ENCODE results near the gene SF3B3.
"Not testable (repeated sequence)": the region's sequence is repeated elsewhere in the genome, so short reads cannot be mapped to it uniquely, and the experiment has no call there.

The SF3B3 gene

GRCh38 chr16:70569752-70570151 is 46.1 kb downstream of the SF3B3 start:
- DNase-seq = no peak

DNA sequence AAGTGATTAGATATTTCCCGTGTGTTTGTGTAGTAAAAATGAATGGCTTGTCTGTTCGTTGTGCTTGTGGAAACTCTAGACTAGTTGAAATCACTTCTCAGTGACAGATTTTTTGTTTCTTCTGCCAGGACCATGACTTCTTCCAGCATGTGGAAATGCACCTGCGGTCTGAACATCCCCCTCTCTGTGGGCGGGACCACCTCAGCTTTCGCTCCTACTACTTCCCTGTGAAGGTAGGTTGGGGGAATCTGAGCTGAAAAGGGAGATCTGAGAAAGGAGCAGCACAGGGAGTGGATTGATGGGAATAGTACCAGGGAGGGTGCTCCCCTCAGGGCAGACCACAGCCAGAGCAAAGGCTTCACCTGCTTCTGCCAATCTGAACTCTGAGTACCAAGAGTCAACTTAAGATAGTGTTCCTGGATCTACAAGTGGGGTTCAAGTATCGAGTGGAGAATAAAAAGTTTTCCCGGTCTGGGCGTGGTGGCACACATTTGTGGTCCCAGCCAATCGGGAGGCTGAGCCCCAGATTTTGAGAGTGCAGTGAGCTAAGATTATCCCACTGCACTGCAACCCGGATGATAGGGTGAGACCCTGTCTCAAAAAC is 47.5 kb downstream of the SF3B3 start:
- DNase-seq = no peak

GRCh38 chr16:70571623-70572022 is 48.0 kb downstream of the SF3B3 start:
- DNase-seq = no peak

DNA sequence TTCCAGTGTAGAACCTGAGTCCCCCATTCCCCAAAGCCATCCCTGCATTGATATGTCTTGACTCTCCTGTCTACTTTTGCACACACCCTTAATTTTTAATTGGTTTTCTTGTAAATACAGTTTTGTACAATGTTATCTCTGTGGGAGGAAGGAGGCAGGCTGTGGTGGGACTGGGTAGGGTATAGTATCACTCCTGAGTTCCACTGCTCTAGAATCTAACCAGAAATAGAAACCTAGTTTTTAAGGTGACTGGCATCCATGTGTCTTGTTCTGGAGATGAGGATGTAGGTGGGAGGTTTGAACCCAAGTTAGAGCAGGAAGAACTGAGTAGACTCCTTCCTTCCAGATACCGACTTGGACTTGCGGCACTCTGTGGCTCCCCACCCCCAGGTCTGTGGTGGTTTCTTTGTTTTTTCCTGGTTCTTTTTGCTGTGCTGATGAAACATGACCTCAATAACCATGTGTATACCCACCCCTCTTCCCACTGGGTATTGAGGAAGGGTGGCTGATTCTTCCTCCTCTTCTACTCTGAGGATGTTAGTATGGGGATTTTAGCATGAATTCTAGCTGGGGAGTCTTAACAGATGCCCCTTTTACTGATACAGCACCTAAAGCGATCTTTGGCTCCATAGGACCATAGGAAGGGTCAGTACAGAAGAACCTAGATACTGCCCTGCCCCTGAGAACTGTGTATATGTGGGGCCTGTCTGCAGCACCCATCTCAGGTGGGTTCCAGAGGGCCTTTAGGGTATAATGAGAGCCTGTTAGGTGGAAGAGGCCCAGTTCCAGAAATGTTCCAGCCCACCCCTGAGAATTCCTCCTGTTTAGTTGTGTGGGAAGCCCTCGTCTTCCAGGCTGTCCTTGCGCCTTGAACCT is 48.7 kb downstream of the SF3B3 start:
- no peak for DNase-seq

- DNase-seq = no peak
Measured at GRCh38 chr16:70572926-70573270, 49.3 kb downstream of the SF3B3 start.

GRCh38 chr16:70573451-70574121 is 50.0 kb downstream of the SF3B3 start:
- no peak for DNase-seq

DNA sequence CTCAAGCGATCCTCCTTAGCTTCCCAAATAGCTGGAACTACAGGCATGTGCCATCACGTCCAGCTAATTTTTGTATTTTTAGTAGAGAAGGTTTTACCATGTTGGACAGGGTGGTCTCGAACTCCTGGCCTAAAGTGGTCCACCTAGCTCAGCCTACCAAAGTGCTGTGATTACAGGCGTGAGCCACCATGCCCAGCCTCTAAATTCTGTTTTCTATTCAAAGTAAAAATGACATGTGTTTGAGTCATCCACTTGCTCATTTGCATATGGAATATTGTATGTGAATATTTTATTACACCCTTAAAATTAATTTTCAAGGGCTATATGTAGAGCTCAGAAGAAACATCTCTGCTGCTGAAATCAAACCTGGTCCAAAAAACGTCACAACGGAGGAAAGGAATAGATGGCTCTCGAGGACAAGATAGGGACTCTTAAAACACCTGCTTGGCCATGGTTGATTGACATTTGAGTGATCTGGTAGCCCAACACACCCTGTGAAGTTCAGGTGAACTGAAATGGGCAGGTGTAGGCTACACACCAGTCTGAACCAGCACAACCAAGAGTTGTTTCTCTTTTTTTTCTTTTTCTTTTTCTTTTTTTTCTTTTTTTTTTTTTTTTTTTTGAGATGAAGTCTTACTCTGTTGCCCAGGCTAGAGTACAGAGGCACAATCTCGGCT is 51.1 kb downstream of the SF3B3 start:
- DNase-seq = no peak

GRCh38 chr16:70575376-70575775 is 51.8 kb downstream of the SF3B3 start:
- DNase-seq = no peak

DNA sequence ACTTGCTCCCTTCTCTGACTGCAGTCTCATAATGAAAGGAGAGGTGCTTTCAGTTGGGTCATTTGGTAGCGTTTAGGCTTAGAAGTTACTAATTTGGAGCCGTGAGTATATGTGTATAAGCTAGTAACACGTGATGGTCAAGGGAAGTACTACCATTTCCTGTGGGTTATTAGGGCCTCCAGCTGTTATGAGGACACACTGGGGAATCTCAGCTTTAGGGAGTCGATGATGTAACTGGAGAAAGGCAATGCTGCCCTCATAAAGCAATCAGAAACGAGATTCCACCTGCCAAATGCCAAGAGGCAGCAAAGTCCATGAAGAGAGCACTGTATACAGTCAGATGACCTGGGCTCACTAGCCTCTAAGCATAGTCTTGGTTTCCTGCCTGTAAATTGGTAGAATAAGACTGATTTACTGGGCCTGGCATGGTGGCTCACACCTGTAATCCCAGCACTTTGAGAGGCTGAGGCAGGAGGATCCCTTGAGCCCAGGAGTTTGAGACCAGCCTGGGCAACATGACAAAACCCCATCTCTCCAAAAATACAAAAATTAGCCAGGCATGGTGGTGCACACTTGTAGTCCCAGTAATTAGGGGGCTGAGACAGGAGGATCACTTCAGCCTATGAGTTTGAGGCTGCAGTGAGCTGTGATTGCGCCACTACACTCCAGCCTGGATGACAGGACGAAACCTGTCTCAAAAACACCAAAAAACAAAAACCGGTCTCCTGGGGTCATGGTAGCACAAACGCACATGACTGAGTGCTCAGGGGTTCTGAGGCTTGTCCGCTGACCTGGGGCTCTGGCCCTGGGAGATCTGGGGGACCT is 53.0 kb downstream of the SF3B3 start:
- peak; percentile 51 for DNase-seq

DNA sequence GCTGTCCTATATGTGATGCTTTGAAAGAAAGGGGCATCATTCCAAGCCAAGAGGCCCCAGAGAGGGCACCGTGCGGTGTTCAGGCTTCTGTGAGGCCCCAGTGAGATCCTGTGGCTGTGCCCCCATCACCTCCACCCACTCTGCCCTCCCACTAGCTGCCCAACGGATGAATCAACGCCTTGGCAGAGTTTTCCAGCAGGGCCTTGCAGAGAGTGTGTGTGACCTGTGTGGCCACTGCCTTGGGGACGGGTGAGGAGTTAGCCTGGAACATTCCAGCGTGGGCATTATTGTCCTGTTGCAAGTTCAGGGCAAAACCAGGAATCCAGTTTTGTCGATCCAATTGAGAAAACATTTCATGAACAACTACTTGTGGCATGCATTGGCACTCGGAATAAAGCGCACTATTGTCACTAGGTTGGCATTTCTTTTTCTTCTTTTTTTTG is 53.7 kb downstream of the SF3B3 start:
- peak; percentile 13 for DNase-seq

DNA sequence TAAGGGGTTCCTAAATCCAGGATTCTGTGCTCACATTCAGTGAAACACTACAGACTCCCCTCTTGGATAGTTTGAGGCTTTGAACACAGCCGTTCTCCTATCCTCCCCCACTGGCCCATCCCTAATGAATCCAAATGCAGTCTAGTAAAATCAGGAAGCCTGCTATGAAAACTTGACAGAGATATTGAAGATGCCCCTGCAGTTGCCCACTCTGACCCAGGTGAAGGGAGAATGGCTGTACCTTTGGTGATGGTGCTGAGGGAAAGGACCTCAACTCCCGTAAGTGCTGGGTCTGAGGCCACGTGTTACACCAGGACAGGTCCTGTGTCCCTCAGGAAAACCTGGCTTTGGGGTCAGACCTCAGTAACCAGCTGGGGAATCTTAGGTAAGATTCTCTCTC is 54.4 kb downstream of the SF3B3 start:
- no peak for DNase-seq

GRCh38 chr16:70579248-70579647 is 55.6 kb downstream of the SF3B3 start:
- DNase-seq = no peak

- no peak for DNase-seq
Measured at GRCh38 chr16:70579648-70580630, 56.3 kb downstream of the SF3B3 start.

DNA sequence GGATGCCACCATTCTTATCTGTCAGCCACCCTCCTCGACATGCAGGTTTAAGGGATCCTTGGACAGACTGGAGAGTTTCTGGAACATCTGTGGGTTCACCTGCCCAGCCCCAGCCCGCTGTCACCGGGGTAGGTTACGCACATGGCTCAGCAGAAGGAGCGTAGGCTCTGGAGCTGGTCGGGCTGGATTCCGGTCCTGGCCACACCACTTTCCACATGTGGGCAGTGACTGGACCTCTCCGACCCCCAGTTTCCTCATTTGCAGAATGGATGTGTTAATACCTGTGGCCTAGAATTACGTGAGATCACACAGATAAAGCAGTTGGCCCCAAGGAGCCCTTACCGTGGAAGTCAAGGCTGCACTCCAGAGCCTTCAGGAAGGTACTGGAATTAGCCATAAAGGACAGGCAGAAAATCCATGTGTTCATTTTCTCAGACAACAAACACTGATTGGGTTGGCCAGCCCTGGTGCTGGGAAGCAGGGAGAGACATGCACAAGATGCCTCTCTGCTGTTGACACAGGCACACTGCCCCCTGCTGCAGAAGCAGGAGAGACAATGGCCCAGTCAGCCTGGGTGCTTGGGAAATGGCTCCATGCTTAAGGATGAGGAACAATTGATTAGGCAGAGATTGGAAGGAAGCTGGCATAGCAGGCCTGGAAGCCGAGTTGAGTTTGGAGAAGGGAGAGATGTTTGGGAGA is 58.8 kb downstream of the SF3B3 start:
- DNase-seq = no peak

- no peak for DNase-seq
Measured at GRCh38 chr16:70586731-70587130, 63.1 kb downstream of the SF3B3 start.

GRCh38 chr16:70588565-70588964 is 64.9 kb downstream of the SF3B3 start:
- DNase-seq = no peak

- not testable (repeated sequence) for DNase-seq
Measured at GRCh38 chr16:70589416-70589815, 65.8 kb downstream of the SF3B3 start.

GRCh38 chr16:70589998-70590471 is 66.4 kb downstream of the SF3B3 start:
- no peak for DNase-seq

GRCh38 chr16:70590722-70591415 is 67.3 kb downstream of the SF3B3 start:
- DNase-seq = no peak

DNA sequence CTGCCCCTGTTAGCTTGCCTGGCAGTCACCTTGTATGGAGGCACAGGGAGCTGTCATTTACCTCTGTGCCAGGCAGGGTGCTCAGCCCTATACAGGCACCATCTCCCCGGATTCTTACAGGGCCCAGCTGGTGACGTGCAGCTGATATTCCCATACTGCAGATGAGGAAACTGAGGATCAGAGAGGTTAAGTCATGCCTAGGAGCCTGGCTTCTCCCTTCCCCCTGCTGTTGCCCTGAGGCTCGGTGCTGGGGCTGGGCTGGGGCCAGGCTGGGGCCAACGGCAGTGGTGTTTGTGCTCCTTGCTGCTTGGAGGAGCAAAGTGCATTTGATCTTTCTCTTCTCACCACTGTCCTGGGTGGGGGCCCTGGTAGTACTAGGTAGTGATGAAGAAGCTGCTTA is 68.0 kb downstream of the SF3B3 start:
- no peak for DNase-seq

Data from activated CD4-positive, alpha-beta T cell treated with anti-CD3 and anti-CD28 coated beads, Interleukin-10, Interleukin-2, amounts not matched to agents 100 ng/mL and 50 ng/mL, durations not matched to agents 16 hours and 8 hours (primary cell).